ENCODE results near the gene DNAJC1. TPM values are rescaled to one million over a fixed set of nuclear protein-coding genes. Genes with fewer than 3 reads are reported as not detected.
"Not testable (repeated sequence)": the region's sequence is repeated elsewhere in the genome, so short reads cannot be mapped to it uniquely, and the experiment has no call there.

DNAJC1 gene
- total RNA-seq, 4 donors from 2014 or later = 27.4 to 59.5 (median 37.6) TPM

DNA sequence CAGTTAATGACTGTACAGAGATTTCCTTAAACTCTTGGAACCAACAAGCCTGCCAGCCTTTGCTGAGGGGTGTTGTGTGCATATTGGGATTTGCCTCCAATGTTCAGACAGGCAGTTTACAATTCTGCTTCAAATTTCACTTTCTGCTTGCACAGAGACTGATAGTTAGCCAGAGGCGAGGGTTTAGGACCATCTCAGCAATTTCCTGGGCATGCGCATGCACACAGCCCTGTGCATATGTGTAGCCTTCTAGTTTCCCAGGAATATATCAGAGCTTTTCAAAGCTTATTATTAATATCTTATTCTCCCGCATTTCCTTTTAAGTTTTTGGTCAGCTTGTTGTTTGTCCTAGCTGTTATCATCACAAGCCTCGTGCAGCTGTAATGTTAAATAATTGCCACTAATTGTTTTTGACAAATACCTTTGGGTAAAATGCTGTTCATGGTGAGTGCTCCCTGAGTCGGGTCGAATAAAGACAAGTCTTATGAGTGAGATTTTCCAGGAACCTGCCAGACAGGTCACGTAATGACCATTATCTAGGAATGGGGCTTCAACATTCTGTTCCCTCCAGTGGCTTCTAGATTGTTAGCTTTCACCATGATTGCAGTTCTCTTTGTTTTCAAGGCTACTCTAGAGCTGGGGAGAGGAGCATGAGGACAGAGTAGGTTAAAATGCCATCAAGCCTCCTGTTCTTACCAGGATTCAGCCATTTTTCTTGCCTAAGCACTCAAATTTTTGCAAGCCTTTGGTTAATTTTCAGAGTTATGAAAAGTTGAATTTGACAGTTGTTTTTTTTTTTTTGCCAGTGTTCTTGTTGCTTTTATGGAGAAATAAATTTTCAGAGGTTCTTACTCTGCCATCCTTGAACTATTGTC, 24.1 kb upstream of the DNAJC1 start:
- Histone ChIP-seq H3K4me1 (no peaks in the 10 kb centered on the region), H3K4me3 (no peak overlapping the region), H3K9me3 (no peaks in the 10 kb centered on the region), H3K27ac (no peak overlapping the region), H3K27me3 (no peaks in the 10 kb centered on the region), H3K36me3 (no peaks in the 10 kb centered on the region)
- no peak for TF ChIP-seq POLR2A (IDR thresholded peaks at IDR 0.05)
- TF ChIP-seq, protein P1, sequence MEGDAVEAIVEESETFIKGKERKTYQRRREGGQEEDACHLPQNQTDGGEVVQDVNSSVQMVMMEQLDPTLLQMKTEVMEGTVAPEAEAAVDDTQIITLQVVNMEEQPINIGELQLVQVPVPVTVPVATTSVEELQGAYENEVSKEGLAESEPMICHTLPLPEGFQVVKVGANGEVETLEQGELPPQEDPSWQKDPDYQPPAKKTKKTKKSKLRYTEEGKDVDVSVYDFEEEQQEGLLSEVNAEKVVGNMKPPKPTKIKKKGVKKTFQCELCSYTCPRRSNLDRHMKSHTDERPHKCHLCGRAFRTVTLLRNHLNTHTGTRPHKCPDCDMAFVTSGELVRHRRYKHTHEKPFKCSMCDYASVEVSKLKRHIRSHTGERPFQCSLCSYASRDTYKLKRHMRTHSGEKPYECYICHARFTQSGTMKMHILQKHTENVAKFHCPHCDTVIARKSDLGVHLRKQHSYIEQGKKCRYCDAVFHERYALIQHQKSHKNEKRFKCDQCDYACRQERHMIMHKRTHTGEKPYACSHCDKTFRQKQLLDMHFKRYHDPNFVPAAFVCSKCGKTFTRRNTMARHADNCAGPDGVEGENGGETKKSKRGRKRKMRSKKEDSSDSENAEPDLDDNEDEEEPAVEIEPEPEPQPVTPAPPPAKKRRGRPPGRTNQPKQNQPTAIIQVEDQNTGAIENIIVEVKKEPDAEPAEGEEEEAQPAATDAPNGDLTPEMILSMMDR (IDR thresholded peaks at IDR 0.05) = no peak
- intact Hi-C loops (cut with DNase I; ENCODE audit: low total_unique reads) = no loop called here
- no peak for DNase-seq

DNA sequence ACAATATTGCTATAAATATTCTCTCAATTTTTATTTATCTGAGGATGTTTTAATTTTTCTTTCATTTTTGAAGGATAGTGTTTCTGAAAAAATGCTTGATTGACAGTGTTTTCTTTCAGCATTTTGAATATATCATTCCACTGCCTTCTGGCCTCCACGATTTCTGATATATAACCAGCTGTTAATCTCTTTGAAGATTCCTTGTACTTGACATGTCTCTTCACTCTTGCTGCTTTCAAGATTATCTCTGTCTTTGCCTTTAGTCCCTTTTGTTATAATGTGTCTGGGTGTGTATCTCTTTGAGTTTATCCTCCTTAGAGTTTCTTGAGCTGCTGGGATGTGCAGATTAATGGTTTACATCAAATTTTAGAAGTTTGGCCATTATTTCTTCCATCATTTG, 22.8 kb upstream of the DNAJC1 start:
- Histone ChIP-seq H3K9me3 (no peaks in the 10 kb centered on the region), H3K4me1 (no peaks in the 10 kb centered on the region), H3K27ac (no peak overlapping the region), H3K4me3 (no peak overlapping the region), H3K36me3 (no peaks in the 10 kb centered on the region), H3K27me3 (no peaks in the 10 kb centered on the region)
- DNase-seq = no peak
- TF ChIP-seq POLR2A (IDR thresholded peaks at IDR 0.05) = no peak
- TF ChIP-seq, protein P1 (IDR thresholded peaks at IDR 0.05) = no peak
- intact Hi-C loops (cut with DNase I; ENCODE audit: low total_unique reads) = no loop called here

DNA sequence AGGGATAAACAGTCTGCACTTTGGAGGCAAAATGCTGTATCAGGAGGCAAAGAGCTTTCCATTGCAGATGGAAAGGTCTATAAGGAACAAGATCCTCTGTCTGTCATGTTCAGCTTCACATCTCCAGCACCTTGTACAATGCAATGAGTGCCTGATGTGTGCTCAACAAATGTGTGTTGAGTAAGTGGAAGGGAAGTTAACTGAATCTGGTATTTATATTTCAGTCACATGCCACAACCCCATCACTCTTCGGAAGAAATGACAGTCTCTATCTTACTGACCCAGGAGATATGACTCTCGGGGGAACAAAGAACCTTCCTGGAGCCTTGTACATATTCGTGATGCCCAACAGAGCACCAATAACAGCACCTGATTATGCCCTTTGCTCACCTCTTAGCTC, 20.0 kb upstream of the DNAJC1 start:
- DNase-seq = no peak
- no peaks in the 10 kb centered on the region for H3K27me3 ChIP-seq
- H3K36me3 ChIP-seq = no peaks in the 10 kb centered on the region
- H3K4me1 ChIP-seq = no peaks in the 10 kb centered on the region
- TF ChIP-seq, protein P1 (IDR thresholded peaks at IDR 0.05) = no peak
- TF ChIP-seq POLR2A (IDR thresholded peaks at IDR 0.05) = no peak
- intact Hi-C loops (cut with DNase I; ENCODE audit: low total_unique reads) = no loop called here
- H3K27ac ChIP-seq = no peak overlapping the region
- H3K9me3 ChIP-seq = no peaks in the 10 kb centered on the region
- H3K4me3 ChIP-seq = no peak overlapping the region

DNA sequence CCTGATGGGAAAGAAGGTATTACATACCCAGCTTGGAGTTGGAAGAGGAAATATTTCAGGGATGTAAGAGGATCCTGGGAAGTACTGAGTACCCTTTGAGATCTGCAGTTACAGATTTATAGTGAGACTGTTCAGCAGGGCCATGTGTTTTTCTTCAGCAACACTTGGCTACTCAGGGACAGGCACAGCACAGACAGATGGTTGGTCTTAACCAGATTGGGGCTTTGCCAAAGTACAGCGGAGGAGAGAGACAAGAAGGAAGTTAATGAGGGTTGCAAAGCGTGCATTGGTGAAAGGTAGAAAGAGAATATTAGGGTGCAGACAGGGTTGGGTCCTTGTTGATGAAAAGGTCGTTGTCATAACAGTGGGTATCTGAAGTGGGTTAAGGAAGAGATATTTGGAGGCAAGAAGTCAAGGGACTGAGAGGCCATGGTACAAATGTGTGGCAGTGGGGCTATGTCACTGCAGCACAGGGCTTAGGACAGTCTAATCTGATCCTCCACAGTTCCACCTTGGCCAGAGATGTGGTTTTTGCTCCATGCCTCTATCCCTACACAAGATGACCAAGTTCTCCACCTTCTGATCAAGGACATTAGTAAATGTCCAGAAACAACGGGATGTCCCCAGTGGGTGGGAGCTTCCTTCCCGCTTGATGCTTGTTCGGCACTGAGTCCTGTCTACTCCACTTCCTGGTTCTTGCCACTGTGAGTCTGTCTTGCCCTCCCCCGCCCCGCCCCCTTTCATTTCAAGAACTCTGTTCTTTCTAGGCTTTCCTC, 18.9 kb upstream of the DNAJC1 start:
- no peaks in the 10 kb centered on the region for H3K36me3 ChIP-seq
- H3K4me3 ChIP-seq = no peak overlapping the region
- DNase-seq = peak in 1 of 2 donors; percentile 25
- intact Hi-C loops (cut with DNase I; ENCODE audit: low total_unique reads) = no loop called here
- H3K9me3 ChIP-seq = no peaks in the 10 kb centered on the region
- no peaks in the 10 kb centered on the region for H3K4me1 ChIP-seq
- no peaks in the 10 kb centered on the region for H3K27me3 ChIP-seq
- TF ChIP-seq POLR2A (IDR thresholded peaks at IDR 0.05) = no peak
- TF ChIP-seq, protein P1 (IDR thresholded peaks at IDR 0.05) = no peak
- H3K27ac ChIP-seq = no peak overlapping the region

DNA sequence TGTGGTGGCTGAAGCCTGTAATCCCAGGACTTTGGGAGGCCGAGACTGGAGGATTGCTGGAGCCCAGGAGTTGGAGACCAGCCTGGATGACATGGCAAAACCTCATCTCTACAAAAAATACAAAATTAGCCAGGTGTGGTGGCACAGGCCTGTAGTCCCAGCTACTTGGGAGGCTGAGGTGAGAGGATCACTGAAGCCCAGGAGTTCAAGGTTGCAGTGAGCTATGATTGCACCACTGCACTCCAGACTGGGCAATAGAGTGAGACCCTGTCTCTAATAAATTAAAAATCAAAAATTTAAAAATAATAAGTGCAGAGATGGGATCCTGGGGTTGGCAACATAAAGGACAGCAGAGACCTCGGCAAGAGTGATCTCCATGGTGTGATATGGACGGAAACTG, 17.6 kb upstream of the DNAJC1 start:
- DNase-seq; intact Hi-C loops (cut with DNase I; ENCODE audit: low total_unique reads); H3K36me3 ChIP-seq; H3K9me3 ChIP-seq; H3K4me3 ChIP-seq; H3K4me1 ChIP-seq; H3K27me3 ChIP-seq; H3K27ac ChIP-seq: not testable (repeated sequence)
